HG03175 (cell line): ENCODE measurements around the gene ADAMTS9.

ENCODE experiments used
- ATAC-seq: cut with Tn5 transposase; IDR thresholded peaks from one replicate; pipeline ENCODE4 v1.9.1; 2021; ENCODE audit warnings: mild to moderate bottlenecking, moderate library complexity; ENCODE audit not compliant: unreplicated experiment

The ADAMTS9 gene

DNA sequence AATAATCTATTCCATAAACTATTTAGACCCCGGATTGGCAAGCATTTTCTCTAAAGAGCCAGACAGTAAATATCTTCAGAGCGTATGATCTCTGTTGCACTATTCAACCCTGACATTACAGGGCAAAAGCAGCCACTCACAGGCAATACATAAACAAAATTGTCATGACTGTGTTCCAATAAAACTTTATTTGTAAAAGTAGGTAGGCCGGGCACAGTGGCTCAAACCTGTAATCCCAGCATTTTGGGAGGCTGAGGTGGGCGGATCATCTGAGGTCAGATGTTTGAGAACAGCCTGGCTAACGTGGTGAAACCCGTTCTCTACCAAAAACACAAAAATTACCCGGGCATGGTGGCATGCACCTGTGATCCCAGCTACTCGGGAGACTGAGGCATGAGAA lies 66.5 kb downstream of the ADAMTS9 start:
- ATAC-seq = no peak

DNA sequence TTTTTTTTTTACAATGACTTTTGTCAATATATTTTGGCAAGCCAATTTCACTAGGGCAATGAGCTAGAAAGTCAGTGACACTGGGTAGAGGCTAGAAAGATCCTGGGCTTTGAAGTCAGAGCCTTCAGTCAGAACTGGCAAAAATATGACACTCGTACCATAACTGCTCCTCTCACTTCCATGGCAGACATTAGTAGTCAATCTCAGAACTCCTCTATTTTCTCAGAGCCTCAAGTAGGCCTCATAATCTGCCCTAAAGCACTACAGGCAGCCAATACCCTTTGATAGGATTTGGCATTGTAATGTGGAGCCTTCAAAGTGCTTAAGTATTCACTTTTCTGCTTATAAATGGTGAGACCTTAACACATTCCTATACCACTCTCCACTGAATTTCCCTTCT lies 67.8 kb downstream of the ADAMTS9 start:
- no peak for ATAC-seq

DNA sequence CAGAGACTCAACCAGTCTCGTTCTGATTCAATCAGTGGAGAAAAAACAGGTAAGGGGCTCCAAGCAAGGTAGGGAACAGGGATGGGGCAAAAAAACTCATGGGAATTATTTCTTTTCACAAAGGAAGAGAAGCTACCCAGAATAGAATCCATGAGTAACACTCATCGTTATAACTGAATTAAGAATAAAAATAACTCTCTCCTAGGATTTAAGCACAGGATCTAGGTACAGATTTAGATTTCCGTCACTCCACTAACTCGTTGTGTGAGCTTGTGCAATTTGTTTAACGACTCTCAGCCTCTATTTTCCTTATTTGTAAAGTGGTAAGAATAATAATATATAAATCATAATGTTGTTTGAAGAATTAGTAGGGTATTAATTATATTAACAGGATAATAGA lies 68.6 kb downstream of the ADAMTS9 start:
- no peak for ATAC-seq

DNA sequence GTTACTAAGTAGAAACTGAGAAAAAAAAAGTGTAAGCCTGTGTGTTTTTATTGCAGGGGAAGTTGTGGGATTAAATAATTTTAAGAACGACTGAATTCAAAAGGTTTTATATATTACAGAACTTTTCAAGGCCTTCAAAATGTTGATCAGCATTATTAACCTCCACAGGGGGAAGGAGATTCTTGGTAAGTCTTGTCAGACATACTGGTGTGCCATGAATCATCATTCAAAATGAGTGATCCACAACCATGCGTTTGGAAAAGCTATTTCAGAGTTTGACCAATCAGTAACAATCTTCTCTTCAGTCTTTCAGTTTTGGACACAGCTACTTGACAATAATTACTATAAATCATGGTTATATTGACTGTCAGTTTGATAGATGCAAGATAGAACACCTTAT lies 70.2 kb downstream of the ADAMTS9 start:
- ATAC-seq = no peak

DNA sequence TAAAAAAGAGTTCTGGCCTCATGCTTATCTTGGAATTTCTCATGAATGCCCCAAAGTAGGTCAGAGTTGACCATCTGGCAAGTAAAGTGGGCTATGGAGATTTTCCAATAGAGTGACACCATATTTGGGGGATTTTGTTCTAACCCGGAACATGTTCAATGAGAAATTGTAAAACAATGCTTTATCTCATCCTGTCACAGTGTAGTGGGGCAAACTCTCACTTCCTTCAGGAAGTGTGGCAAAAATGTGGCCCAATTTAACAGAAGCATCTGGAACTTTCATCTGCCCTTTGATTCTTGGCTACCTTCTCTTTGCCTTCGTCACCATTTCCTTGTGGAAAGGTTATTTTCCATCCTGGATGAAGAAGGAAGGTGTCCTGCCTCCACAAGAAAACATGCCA lies 70.8 kb downstream of the ADAMTS9 start:
- ATAC-seq = no peak

DNA sequence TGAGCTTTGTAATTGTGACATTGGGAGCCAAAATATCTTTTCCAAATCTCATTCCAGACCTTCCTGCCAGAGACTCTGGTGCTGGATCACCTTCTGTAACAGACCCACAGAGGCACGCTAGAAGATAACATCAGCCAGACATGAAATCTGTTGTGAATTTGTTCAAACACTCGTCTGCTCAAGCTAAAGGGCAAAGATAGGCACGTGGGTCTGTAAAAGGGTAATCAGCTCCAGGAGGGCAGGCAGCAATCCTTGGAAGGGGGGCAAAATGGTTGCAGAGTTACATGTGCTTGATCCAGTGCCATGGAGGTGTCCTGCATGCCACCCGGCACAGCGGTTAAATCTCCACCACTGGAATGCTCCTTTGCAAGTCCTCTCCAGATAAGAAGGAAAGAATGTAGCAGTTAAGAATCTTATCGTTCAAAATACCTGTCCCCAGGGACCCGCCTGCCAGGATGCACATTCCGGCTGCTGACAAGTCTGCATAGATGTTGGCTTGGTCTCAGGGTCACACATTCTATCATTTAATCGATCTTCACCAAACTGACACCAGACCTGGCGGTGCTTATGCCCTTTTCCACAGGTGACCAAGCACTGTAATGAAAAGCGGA lies 74.8 kb downstream of the ADAMTS9 start:
- no peak for ATAC-seq

DNA sequence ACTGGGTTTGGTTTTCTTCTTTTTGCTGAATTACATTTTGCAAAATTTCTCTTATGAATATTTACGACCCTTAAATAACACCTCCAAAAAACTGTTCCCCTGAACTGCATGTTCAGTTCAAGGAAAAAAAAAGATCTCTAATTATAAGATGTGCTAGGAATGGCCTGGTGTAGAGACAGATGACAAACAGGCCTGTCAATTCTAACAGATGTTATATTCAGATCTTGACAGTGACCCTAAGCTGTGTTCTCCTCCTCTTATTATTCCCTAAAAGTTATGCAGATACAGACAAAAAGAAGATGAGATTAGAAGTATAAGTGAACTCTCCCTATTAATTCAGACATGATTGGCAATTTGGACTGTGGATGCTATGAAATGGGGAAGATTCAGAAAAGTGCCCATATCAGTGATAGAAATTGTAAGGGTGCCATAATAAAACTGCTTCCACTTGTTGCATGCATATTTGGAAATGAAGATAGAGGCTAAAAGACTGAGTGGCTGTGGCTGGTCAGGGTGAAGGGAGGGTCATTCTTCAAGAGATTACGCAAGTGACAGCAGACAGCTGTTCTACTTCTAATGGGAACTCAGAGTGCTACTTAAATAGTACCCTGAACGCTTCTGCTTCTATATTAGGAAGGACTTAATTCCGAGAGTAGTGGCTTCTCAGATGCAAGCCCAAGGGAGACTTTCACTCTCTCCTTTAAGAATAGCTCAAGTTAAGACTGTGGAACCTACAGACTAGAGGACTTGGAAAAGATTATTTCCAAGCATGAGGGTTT lies 75.5 kb downstream of the ADAMTS9 start:
- ATAC-seq = no peak

DNA sequence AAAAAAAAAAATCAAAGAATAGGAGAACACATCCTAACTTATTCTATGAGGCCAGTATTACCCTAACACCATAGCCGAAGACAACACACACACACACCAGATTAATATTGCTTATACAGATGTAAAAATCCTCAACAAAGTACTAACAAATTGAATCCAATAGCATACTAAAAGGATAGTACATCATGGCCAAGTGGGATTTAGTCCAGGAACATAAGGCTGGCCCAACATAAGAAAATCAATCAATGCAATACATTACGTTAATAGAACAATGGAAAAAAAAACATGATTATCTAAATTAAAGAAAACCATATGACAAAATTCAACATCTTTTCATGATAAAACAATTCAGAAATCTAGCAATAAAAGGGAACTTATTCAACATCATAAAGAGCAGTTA lies 79.1 kb downstream of the ADAMTS9 start:
- ATAC-seq = no peak

DNA sequence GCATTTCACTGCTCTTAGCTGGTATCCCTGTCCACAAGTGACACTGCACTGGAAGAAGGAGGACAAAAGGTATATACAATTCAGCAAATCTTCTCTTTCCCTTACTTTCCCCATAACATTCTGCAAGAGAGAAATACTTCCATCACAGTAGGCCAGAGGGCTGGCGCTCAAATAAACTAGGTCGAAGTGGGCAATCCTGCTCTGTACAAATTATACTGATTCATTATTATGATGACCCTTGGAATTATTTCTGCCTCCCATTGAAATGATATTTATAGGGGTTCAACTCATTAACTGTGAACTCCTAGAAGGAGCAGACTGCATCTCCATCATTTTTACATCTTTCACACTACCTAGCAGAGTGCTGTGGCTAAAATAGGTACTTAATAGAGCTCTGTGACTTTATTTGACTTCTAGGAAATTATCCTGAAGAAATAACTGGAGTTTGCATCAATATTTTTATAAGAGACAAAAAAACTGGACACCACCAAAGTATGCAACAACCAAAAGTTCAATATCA lies 80.7 kb downstream of the ADAMTS9 start:
- no peak for ATAC-seq

DNA sequence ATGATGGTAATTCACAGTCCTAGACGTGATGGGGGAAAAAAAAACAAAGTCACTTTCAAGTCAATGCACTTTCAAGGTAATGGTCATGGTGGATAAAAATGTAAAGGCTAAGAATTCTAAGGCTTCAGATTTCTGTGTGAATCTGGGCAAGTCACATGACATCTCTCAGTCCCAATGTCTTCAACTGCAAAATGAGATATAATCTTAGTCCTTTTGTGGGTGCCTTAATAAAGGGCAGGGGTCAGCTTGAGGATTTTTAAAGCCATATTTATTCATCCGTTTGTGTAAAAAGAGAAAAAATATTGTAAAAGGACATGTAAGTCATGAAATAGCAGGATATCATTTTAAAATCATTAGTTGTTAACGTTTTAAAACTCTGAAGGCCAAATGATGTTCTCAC lies 83.5 kb downstream of the ADAMTS9 start:
- no peak for ATAC-seq

DNA sequence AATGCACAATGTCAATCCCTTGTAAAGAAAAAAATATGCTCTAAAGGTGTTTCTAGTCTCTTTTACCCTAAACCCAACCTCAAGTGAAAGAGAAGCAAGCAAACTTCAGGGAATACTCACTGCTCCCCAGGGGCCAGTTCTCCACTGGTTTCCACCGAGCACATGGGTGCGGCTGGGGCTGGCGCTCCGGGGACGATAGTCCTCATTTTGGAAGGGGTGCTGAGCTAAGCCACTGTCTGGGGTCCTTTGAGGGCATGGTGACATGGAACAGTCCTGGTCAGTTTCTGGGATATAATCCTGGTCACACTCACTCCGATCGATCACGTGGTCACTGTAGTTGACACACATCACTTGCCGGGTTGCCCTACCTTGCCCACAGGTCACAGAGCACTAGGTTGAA lies 86.0 kb downstream of the ADAMTS9 start:
- no peak for ATAC-seq

DNA sequence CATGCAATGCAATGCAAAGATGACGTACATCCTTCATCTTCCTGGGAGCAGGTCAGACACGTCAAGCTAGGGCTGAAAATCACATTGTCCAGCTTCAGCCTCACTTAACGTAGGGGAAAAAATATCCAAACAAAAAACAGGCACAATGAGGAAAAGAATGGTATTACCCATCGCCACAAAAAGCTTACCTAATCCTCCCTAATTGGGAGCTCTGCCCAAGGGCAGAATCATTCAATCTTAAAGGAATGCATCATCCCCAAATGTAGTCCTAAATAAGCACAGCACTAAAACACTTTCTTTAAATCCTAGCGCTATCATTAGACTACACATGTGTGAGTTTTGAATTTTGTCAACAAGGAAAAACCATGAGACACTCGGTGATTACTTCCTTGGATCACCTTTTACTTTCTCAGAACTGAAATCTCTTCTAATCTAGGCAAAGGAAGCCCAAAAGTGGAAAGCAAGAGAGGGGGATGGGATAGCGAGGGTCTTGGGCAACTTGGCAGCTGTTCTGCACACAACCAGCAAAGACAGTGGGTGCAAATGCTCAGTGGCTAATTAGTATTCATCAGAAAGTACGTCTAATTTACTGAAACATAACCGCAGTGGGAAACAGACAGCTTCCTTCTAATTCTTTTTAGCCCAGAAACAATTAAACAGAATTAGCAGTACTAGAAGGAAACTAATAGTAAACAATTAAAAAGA lies 87.4 kb downstream of the ADAMTS9 start:
- ATAC-seq = no peak

DNA sequence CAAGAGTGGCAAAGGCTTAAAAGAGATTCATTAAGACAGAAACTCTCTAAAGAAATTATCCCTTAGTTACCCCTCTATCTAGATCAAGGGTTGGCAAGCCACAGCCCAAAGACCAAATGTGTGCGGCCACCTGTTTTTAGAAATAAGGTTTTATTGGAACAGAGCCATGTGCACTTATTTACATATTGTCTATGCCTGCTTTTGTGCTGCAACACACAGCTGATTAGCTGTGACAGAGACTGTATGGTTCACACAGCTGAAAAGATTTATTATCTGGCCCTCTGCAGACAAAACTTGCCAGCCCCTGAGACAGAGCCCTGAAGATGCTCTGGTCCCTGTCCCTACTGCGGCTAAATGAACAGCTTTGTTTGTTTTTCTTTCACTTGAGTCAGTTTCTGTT lies 88.1 kb downstream of the ADAMTS9 start:
- ATAC-seq = no peak

DNA sequence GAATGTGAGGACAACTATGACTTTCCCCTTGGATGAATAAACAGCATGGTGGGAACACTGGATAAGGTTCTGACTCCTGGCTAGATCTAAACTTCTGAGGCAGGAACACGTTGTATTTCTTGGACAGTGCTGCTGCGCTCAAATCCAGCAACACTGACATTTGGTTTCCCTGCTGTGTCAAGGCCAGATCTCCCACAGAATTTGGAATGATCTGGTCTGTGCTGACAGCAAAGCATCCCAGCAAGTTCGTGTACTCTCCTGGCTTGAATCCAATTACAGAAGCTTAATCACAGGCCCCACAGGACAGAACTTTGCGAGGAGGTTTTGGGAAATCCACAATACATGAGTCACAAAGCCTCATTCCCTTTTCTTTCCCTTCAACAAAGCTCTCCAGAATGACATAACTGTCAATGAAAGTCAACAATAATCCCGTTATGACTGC lies 92.5 kb downstream of the ADAMTS9 start:
- no peak for ATAC-seq

DNA sequence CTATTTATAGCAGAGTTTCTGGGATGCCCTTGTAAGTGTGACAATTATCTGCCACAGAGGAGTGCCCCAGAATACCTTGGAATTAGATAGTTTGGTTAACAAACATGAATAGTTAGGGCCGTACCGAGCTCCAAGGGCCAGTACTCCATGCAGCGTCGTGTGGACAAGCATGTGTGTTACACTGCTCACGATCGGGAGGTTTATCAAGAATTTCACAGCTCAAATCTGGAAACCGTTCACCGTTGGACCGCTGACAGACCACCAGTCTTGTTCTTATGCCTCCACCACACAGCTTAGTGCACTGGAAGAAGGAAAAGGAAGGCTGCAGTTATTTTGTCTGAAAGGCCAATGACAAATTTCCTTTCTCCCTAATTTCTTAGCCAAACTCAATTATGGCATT lies 93.7 kb downstream of the ADAMTS9 start:
- ATAC-seq = no peak

DNA sequence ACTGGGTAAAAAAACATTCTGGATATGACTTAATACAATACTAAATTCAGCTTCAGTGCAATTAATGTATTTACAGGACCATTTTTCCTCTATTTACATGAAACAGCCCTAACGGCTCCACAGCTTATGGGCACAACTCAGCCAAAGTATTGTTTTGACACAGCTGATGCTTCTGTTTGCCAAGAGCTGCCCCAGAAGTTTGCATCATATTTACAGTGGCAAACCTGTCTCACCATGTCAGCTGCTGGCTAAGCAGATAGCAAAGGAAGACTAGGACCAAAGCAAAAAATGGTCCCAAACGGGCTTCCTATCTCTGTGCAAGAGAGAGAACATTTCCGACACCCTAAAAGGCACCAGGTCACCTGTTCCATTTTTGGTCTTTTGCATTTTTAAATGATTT lies 94.5 kb downstream of the ADAMTS9 start:
- ATAC-seq = no peak

DNA sequence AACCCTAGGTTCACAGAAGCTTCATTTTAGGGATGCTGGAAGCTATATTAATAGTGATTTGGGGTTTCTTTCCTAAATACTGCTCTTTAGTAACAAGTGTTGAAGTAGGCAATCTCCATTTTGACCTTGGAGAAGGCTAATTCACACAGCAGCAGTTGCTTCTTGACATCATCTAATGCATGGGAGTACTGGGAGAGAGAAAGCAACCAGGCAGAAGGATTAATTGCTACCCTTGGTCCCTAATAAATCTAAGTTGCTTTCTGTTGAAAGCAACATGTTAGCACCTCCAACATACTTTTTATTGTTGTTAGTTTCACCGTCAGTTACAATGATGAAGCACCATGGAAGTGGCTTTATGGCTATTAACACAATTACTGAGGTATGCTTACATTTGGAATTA lies 96.2 kb downstream of the ADAMTS9 start:
- no peak for ATAC-seq

DNA sequence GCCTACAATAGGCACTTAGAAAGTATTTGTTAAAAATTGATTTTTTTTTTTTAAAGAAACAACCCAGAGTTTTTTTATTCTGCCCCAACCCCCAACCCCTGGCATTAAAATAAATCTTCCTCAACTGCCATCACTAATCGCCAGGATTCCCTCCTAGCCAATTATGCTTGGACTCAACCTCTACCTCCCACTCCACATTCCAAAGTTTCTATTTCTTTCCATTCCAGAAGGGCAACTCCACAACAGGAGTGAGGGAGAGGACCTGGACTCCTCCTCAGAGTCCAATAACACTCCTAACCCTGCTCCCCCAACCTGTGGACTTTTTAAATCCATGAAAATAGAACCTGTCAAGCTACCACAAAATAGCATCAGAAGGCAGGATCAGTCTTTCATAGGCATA lies 99.4 kb downstream of the ADAMTS9 start:
- no peak for ATAC-seq

DNA sequence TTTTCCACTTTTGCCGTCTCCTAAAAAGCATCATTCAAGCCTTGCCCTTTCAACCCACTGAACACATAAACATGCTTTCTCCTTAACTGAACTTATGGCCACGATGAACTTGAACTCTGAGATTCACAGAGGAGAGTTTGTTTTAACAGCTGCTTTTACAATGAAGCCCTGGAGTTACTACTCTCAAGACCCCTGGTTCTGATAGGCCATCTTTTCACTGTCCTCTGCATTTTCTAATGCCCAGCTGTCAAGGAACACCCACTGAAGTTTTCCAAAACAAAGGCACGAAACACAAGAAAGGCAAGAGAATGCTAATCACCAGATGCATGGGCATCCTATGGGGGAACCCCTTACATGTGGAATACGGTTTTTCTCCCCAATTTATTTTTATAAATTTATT lies 100.8 kb downstream of the ADAMTS9 start:
- ATAC-seq = no peak

DNA sequence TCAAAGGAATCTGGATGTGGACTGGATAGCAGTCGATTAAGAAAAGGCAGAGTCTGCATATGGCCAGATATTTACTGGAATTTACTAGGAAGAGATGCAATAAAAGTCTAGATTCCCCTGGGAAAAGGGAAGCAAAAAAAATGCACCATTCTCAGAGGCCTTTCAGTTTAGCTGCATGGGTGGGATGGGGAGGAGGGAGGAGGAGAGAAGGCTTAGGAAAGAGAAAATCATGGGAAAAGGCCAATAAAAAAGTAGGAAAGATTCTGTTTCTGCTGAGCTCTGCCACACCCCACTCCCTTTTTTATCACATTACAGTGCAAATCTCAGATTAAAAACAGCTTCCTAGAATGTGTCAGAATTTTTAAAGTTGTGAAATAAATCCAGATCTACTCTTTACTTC lies 103.6 kb downstream of the ADAMTS9 start:
- ATAC-seq = no peak

DNA sequence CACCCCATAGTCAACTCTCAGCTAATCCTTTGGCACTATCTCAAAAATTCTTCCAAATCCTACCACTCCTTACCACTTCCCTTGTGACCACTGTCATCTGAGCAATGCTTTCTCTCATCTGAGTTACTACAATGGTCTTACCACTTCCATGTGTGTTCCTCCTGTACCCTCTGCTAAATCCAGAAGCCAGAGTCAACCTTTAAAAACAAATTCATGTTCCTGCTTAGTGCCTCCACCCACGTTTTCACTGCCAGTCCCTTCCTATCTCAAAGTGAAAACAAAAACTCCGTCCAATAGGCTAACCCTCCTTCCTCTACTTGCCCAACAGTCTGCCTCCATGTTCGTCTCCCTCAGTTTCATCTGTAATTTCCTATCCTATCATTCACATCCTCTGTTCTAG lies 109.0 kb downstream of the ADAMTS9 start:
- ATAC-seq = no peak
